ENCODE measurements around the gene SLC9C1.

SLC9C1 gene

DNA sequence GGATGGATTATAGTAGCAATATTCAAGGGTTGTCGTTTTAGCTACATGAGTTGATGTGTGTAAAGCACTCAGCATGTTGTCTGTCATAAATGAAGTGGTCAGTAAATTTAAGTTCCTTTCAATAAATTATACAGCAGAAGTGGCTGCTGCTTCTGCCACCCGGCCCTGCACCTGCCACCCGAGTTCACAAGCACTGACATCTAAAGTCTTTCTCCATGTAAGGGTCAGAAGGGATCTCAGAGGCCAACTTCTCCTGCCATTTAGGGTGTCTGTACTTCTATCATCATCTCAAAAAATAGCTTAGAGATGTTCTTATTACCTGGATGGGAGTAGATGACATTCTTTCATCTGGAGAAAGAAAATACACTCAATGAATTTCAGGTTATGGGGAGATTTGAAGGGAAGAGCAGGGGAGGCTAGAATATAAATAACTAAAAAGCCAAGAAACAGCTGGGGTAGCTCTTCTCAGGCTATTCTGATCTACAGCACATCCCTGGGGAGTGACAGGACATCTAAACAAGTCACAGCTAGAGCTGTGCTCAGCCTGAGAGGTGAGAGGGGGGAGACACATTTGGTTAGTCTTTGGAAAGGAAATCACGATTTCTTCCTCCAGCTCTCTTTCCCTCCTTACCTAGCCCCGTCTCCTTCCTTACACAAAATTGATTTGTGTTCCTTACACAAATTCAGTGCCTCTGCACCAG lies 169.0 kb downstream of the SLC9C1 start:
- TF ChIP-seq, protein P1, sequence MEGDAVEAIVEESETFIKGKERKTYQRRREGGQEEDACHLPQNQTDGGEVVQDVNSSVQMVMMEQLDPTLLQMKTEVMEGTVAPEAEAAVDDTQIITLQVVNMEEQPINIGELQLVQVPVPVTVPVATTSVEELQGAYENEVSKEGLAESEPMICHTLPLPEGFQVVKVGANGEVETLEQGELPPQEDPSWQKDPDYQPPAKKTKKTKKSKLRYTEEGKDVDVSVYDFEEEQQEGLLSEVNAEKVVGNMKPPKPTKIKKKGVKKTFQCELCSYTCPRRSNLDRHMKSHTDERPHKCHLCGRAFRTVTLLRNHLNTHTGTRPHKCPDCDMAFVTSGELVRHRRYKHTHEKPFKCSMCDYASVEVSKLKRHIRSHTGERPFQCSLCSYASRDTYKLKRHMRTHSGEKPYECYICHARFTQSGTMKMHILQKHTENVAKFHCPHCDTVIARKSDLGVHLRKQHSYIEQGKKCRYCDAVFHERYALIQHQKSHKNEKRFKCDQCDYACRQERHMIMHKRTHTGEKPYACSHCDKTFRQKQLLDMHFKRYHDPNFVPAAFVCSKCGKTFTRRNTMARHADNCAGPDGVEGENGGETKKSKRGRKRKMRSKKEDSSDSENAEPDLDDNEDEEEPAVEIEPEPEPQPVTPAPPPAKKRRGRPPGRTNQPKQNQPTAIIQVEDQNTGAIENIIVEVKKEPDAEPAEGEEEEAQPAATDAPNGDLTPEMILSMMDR (IDR thresholded peaks at IDR 0.05) = no peak
- no peak for TF ChIP-seq ZFX (IDR thresholded peaks at IDR 0.05; ENCODE audit: borderline replicate concordance)
- no peak overlapping the region for H3K27ac ChIP-seq

DNA sequence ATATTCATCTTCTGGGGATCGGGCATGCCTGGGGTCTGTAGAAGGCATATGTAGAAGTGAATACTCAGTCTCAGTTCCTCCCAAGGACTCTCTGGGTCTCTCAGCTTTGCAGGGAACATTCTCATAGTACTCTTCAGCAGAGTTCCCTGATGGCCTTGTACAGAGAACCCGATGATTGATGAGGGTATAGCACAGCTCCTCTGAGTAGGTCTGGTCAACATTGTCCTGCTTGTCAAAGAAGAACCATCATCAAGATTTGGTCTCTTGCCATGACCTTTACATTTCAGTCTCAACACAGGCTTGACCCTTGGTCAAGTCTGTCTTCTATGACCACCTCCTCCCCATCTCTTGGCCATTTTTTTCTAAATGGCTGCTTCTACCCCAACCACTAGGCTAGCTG lies 170.5 kb downstream of the SLC9C1 start:
- H3K27ac ChIP-seq = no peak overlapping the region
- TF ChIP-seq ZFX (IDR thresholded peaks at IDR 0.05; ENCODE audit: borderline replicate concordance) = no peak
- TF ChIP-seq, protein P1 (IDR thresholded peaks at IDR 0.05) = no peak

DNA sequence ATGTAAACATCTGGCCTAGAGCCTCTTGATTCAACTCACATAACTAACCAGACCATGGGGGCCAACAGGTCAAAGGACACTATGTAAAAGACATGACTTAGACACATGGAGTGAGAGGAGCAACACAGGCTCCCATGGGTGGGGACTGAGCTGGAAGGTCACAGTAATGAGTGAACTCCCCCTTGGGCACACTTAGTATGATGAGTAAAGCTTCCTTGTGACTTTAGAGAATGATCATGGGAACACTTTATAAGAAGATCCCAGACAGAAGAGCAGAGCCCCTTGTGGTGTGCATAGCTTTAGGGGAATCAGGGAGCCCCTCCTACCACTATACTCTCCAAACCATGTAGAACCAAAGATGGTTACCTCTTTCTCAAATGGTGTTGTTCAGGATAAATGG lies 171.1 kb downstream of the SLC9C1 start:
- no peak overlapping the region for H3K27ac ChIP-seq
- TF ChIP-seq, protein P1 (IDR thresholded peaks at IDR 0.05) = no peak
- TF ChIP-seq ZFX (IDR thresholded peaks at IDR 0.05; ENCODE audit: borderline replicate concordance) = no peak

DNA sequence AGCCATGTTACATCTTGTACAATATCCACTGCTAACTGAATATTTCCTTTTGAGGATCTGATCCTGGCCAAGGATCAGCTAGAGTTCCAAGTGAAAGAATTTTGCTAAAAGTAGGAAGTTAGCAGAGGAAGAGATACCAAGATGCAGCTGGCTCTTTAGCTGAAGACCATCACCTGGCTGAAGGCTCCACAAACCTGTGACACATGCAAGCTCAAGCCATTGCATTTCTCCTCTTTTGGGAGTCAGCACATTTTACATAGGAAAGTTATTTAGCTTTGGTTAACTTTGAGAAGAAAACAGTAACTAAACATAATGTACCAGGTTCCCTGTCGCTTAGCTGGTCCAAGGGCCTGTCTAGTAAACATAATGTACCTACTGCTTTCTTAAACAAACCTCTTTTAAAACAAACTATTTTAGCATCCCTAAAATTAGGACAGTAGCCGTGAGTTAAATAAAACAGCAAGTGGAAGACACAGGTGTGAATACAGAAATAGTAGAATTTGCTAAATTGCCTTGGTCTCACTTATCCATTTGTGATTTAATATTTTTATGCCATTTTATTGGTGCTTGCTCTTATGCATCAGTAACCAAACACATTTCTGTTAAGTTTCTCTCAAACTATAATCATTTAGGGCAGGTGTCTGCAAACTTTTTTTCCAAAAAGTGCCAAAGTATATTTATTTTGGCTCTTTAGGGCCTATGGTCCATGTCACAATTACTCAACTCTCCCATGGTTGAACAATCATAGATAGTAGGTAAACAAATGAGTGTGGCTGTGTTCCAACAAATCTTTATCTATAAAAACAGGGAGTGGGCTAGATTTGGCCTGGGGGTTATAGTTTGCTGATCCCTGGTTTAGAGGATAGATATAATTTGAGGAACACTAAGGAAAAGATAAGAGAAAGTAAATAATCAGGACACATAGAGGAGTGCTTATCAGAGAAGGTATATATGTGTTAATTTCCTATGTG lies 172.2 kb downstream of the SLC9C1 start:
- TF ChIP-seq, protein P1 (IDR thresholded peaks at IDR 0.05) = no peak
- TF ChIP-seq ZFX (IDR thresholded peaks at IDR 0.05; ENCODE audit: borderline replicate concordance) = no peak
- H3K27ac ChIP-seq = no peak overlapping the region

DNA sequence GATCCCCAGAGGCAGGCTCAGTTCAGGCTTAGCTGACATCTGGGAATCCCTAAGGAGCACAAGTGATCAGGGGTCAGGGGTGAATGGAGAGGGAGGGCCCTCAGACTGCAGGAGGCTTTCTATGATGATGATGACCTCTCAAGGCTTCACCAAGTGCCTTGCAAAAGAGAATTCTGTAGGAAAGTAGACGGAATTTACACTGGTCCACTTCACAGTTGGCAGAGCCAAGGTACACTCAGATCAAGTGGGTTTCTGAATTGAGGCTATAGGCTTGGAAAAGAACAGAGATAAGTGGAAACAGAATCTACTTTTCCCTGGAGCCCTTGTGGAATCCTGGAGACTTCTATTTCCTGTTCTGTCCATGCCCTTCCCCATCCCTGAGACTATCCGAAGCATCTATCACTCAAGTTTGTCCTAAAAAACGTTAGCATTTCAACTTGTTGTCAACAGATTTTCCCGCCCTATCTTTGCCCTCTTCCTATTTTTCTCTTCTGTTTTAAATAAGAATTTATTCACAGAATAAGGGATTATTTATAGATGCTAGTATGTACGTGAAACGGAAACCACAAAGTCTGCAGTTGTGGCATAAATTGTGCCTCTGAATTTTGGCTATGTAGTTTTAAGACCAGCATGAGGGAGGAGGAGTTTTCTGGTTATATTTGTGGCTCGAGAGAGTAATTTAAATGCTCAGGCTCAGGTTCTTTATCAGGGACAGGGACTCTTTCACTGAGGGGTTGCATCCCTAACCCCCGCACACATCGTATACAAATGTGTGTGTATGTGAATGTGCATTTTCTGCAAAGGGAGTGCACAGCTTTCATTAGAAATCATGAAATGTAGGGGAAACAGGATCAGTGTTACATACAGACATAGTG lies 173.8 kb downstream of the SLC9C1 start:
- no peak overlapping the region for H3K27ac ChIP-seq
- TF ChIP-seq ZFX (IDR thresholded peaks at IDR 0.05; ENCODE audit: borderline replicate concordance) = no peak
- TF ChIP-seq, protein P1 (IDR thresholded peaks at IDR 0.05) = no peak

DNA sequence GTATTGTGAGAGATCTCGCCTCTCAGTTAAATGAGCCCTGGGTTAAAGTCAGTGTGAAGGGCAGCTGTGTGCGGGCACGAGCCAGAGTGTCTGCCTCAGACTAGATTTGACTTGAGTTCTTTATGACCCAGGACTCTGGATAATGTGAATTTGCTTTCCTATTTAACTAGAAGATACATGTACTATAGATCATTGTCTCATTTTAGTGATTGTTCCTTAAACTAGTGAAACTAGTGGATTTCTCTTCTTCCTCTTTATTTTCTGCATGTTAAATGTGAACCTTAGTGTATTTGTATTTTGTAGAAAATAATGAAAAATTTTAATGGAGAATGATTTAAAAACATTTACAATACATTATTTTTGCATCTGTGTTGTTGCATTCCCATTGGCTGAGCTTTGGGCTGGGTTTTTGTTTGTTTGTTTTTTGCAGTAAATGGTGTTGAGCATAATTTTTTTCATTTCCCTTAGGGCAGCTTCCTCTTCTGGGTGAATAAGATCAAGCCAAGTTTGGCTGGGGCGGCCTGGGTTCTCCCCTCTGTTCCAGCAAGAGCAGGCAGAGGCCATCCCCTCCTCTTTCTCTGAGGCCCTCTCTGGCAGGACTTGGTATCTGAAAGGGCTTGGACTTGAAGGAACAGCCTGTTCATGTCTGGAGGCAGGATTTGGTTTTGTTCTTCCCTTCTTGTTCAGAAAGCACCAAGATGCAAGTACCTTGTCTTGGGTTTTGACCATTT lies 176.0 kb downstream of the SLC9C1 start:
- no peak overlapping the region for H3K27ac ChIP-seq
- no peak for TF ChIP-seq ZFX (IDR thresholded peaks at IDR 0.05; ENCODE audit: borderline replicate concordance)
- TF ChIP-seq, protein P1 (IDR thresholded peaks at IDR 0.05) = no peak

Measured in 22Rv1 (cell line).